ENCODE data around the gene RTEL1. TPM values are rescaled to one million over a fixed set of nuclear protein-coding genes. Genes with fewer than 3 reads are reported as not detected.
A peak's percentile ranks its signal among the peaks of the same experiment; 100 is the strongest.

RTEL1 gene
- total and polyA plus RNA-seq, 9 of the 15 experiments (the other 6 are each of a cell fraction or from before 2014, with no cell fraction given): 0.36 to 61.0 (median 17.9) TPM

DNA sequence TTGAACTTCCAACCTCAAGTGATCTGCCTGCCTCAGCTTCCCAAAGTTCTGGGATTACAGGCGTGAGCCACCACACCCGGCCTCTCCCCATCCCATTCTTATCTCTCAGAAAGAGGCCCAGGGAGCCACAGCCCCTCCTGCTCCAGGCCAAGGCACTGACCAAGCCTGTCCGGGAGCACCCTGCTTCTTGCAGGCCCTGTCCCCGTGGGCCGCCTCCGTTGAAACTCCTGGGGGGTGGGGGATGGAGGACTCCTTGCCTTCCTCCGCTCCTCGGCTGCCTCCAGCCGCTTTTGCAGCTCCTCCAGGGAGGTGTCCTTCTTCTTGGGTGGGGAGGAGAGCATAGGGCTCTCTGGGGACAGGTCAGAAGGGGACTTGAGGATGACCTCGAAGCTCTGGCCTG is 14.6 kb upstream of the RTEL1 start:
- Histone ChIP-seq H3K4me2 (ENCODE audit: insufficient read depth, low read length) (no peak overlapping the region), H3K9ac (ENCODE audit: insufficient read depth in 1 of 2, low read depth in 2 of 2, low read length in 2 of 2) (peak overlapping the region in 1 of 2 experiments; percentile 71; a peak in 2 of 4 replicates), H3K79me2 (ENCODE audit: control insufficient read depth, insufficient read depth, low read length) (peaks cover 7% of the 10 kb centered on the region; the same call in 1 of the 3 replicates), H3K9me1 (ENCODE audit: control insufficient read depth, insufficient read depth, low read length) (peaks cover 3% of the 10 kb centered on the region), H4K20me1 (replicated peaks; ENCODE audit: control insufficient read depth, insufficient read depth, low read length) (no peaks in the 10 kb centered on the region), H3K27ac (ENCODE audit: extremely low read depth, low read depth, low read length) (no peak overlapping the region), H3K4me3 (no peak overlapping the region), H3K27me3 (ENCODE audit: control insufficient read depth in 2 of 2, insufficient read depth in 2 of 2, low read length in 2 of 2) (no peaks in the 10 kb centered on the region), H3K9me3 (replicated peaks; ENCODE audit: control insufficient read depth, insufficient read depth, low read depth, low read length) (no peaks in the 10 kb centered on the region), H2AFZ (ENCODE audit: low read depth, low read length) (no peak overlapping the region), H3K4me1 (replicated peaks in 1 of 2; ENCODE audit: control insufficient read depth in 2 of 2, insufficient read depth in 2 of 2, low read length in 2 of 2) (peaks cover 4 to 54% of the 10 kb centered on the region in 2 experiments; a peak in 4 of 5 replicates), H3K36me3 (ENCODE audit: control insufficient read depth, insufficient read depth, low read length) (peaks cover 9% of the 10 kb centered on the region; the same call in 1 of the 3 replicates)
- ATAC-seq (no peak), DNase-seq (ENCODE audit: extremely low read depth in 1 of 4, low spot score in 3 of 4) (peak in 1 of 4 experiments; percentile 17), FAIRE-seq (no peak)
- intact Hi-C loops (cut with micrococcal nuclease): no loop called here
- ChIA-PET CTCF (ENCODE audit: low intra/inter-chr PET ratio) (no interaction called here), POLR2A (interaction anchor here (1.2 to 1.9 kb wide), 2 partner anchors 14 to 17 kb away, joined by 3 to 5 read pairs; partner anchors contain the start of gene GMEB2)
- WGBS (ENCODE audit: insufficient coverage, low coverage, missing lambda C conversion rate): 60% methylated on average over 10 of the region's 10 CpGs
- no TSS peak for BruUV-seq (replicated peaks)
- in situ Hi-C loops (cut with MboI): no loop called here
- TF ChIP-seq MAFK (IDR thresholded peaks at IDR 0.05; ENCODE audit: low read length) (no peak), ZNF263 (CRISPR knock-in tag; IDR thresholded peaks at IDR 0.05; ENCODE audit: borderline replicate concordance) (peak; percentile 54; the same call in 1 of the 2 replicates)

DNA sequence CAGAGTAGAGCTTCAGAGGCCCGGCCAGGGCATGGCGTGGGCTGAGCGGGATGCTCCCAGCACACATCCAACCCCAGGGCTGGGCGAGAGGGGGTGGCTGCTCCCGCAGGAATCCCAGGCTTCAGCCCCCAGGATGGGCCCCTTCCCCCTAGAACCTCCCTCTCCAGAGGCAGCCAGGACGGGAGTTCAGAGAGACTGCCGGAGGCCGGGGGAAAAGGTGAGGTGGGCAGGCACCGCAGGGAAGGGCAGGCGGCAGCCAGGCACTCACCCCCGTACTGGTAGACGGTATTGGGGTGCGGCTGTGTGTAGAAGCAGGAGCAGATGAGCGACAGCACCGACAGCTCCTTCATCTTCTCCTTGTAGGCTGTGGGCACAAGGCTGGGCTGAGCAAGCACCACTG is 14.2 kb upstream of the RTEL1 start:
- POLR2A ChIA-PET: interaction anchor here (1.2 to 1.9 kb wide), 2 partner anchors 15 to 17 kb away, joined by 3 to 5 read pairs; partner anchors contain the start of gene GMEB2

More for the DNA sequence above, 14.2 kb upstream of the RTEL1 start:
- H3K27ac ChIP-seq (ENCODE audit: extremely low read depth, low read depth, low read length): no peak overlapping the region
- no peak for FAIRE-seq
- peaks cover 11% of the 10 kb centered on the region; the same call in 2 of the 3 replicates for H3K79me2 ChIP-seq (ENCODE audit: control insufficient read depth, insufficient read depth, low read length)
- no peak overlapping the region for H2AFZ ChIP-seq (ENCODE audit: low read depth, low read length)
- TF ChIP-seq, protein P1, sequence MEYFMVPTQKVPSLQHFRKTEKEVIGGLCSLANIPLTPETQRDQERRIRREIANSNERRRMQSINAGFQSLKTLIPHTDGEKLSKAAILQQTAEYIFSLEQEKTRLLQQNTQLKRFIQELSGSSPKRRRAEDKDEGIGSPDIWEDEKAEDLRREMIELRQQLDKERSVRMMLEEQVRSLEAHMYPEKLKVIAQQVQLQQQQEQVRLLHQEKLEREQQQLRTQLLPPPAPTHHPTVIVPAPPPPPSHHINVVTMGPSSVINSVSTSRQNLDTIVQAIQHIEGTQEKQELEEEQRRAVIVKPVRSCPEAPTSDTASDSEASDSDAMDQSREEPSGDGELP (CRISPR knock-in tag; IDR thresholded peaks at IDR 0.05; ENCODE audit: borderline replicate concordance): no peak
- TF ChIP-seq FIP1L1 (IDR thresholded peaks at IDR 0.05; ENCODE audit: low read depth, low read length, poor library complexity, severe bottlenecking) (no peak), STAG1 (CRISPR knock-in tag; IDR thresholded peaks at IDR 0.05; ENCODE audit: borderline replicate concordance) (no peak), FOSL1 (tag; conservative IDR thresholded peaks at IDR 0.05) (no peak), CREB1 (IDR thresholded peaks at IDR 0.05) (no peak), CREB1 (CRISPR knock-in tag; IDR thresholded peaks at IDR 0.05) (no peak), PYGO2 (tag; IDR thresholded peaks at IDR 0.05) (no peak), ZNF780A (CRISPR knock-in tag; IDR thresholded peaks at IDR 0.05) (no peak), EP400 (IDR thresholded peaks at IDR 0.05) (no peak)
- TF ChIP-seq, protein P2, sequence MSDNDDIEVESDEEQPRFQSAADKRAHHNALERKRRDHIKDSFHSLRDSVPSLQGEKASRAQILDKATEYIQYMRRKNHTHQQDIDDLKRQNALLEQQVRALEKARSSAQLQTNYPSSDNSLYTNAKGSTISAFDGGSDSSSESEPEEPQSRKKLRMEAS (CRISPR knock-in tag; IDR thresholded peaks at IDR 0.05): no peak
- H4K20me1 ChIP-seq (replicated peaks; ENCODE audit: control insufficient read depth, insufficient read depth, low read length): no peaks in the 10 kb centered on the region
- no peak for DNase-seq (ENCODE audit: extremely low read depth in 1 of 4, low spot score in 3 of 4)
- no peak overlapping the region for H3K4me2 ChIP-seq (ENCODE audit: insufficient read depth, low read length)
- peaks cover 3% of the 10 kb centered on the region for H3K9me1 ChIP-seq (ENCODE audit: control insufficient read depth, insufficient read depth, low read length)
- H3K9me3 ChIP-seq (replicated peaks; ENCODE audit: control insufficient read depth, insufficient read depth, low read depth, low read length): no peaks in the 10 kb centered on the region
- WGBS (ENCODE audit: insufficient coverage, low coverage, missing lambda C conversion rate): 90% methylated on average over 9 of the region's 15 CpGs
- intact Hi-C loops (cut with micrococcal nuclease): no loop called here
- H3K4me1 ChIP-seq (replicated peaks in 1 of 2; ENCODE audit: control insufficient read depth in 2 of 2, insufficient read depth in 2 of 2, low read length in 2 of 2): peaks cover 8 to 58% of the 10 kb centered on the region in 2 experiments; a peak in 4 of 5 replicates
- ATAC-seq: no peak
- in situ Hi-C loops (cut with MboI): no loop called here
- no peak overlapping the region for H3K4me3 ChIP-seq
- peak overlapping the region in 1 of 2 experiments; percentile 74; a peak in 2 of 4 replicates for H3K9ac ChIP-seq (ENCODE audit: insufficient read depth in 1 of 2, low read depth in 2 of 2, low read length in 2 of 2)
- H3K27me3 ChIP-seq (ENCODE audit: control insufficient read depth in 2 of 2, insufficient read depth in 2 of 2, low read length in 2 of 2): no peaks in the 10 kb centered on the region
- BruUV-seq (replicated peaks): no TSS peak
- H3K36me3 ChIP-seq (ENCODE audit: control insufficient read depth, insufficient read depth, low read length): peaks cover 10% of the 10 kb centered on the region; the same call in 1 of the 3 replicates
- CTCF ChIA-PET (ENCODE audit: low intra/inter-chr PET ratio): no interaction called here
